MCF 10A (cell line): ENCODE measurements around the gene CFAP299. TPM values are rescaled to one million over a fixed set of nuclear protein-coding genes. Genes with fewer than 3 reads are reported as not detected.
"Not testable (repeated sequence)": the region's sequence is repeated elsewhere in the genome, so short reads cannot be mapped to it uniquely, and the experiment has no call there.

Experiments used
- BruUV-seq: library from RNA; stranded (reverse); fragments of 400-500 nt; replicated peaks from 2 replicates; lab custom pipeline; 2021; lab: Mats Ljungman, UMichigan
- CTCF ChIA-PET: fragments of 300-600 bp; sonication (Branson Sonifier 250); formaldehyde crosslinking; extraction: SDS; loops from one replicate; lab custom pipeline; 2021; ENCODE audit warnings: antibody characterized with exemption, inconsistent platforms; lab: Yijun Ruan, JAX
- POLR2A ChIA-PET: fragments of 300-600, 350-650 bp; sonication (Branson Sonifier 250); formaldehyde crosslinking; extraction: SDS; loops from one replicate; lab custom pipeline; 2020; ENCODE audit warnings: antibody characterized with exemption, inconsistent platforms; lab: Yijun Ruan, JAX
- DNase-seq: peaks from one replicate; pipeline ENCODE4 v3.0.0-alpha.2; 2018; ENCODE audit not compliant: unreplicated experiment
- H3K27ac Mint-ChIP-seq: one replicate; pipeline ENCODE4 v1.8.0; 2022; ENCODE audit warnings: mild to moderate bottlenecking, low read depth, mixed read lengths; ENCODE audit not compliant: unreplicated experiment
- H3K27me3 Mint-ChIP-seq: one replicate; pipeline ENCODE4 v1.8.0; 2022; ENCODE audit warnings: mixed read lengths; ENCODE audit not compliant: insufficient read depth, unreplicated experiment
- H3K36me3 Mint-ChIP-seq: one replicate; pipeline ENCODE4 v1.8.0; 2022; ENCODE audit warnings: mild to moderate bottlenecking, moderate library complexity, mixed read lengths; ENCODE audit not compliant: insufficient read depth, unreplicated experiment
- H3K4me1 Mint-ChIP-seq: one replicate; pipeline ENCODE4 v1.8.0; 2022; ENCODE audit warnings: mixed read lengths; ENCODE audit not compliant: insufficient read depth, unreplicated experiment
- H3K4me3 Mint-ChIP-seq: one replicate; pipeline ENCODE4 v1.8.0; 2022; ENCODE audit warnings: mild to moderate bottlenecking, moderate library complexity, mixed read lengths; ENCODE audit not compliant: unreplicated experiment
- H3K9me3 Mint-ChIP-seq: one replicate; pipeline ENCODE4 v1.8.0; 2022; ENCODE audit warnings: mixed read lengths; ENCODE audit not compliant: unreplicated experiment
- CTCF ChIP-seq: fragments of 200-600 bp; IDR thresholded peaks from one replicate; pipeline ENCODE4 v1.8.0; 2022; ENCODE audit warnings: antibody characterized with exemption, mild to moderate bottlenecking; ENCODE audit not compliant: unreplicated experiment
- intact Hi-C: fragments of 100-400 bp; cut with micrococcal nuclease; formaldehyde crosslinking; loops from 2 replicates; pipeline ENCODE4 v1.14.1; 2022
- total RNA-seq: library from RNA; stranded (reverse); gene quantifications from 2 replicates; pipeline ENCODE4 v1.2.3, GENCODE V29; 2022

Gene CFAP299
- total RNA-seq, 1 experiment from 2014 or later, result 0.33 TPM

GRCh38 chr4:80313627-80314026, 21.9 kb upstream of the CFAP299 start:
- no peak for DNase-seq
- Mint-ChIP-seq H3K27me3 (no peaks in the 10 kb centered on the region), H3K4me3 (no peak overlapping the region), H3K9me3 (no peaks in the 10 kb centered on the region), H3K4me1 (peaks cover 12% of the 10 kb centered on the region), H3K36me3 (no peaks in the 10 kb centered on the region), H3K27ac (no peak overlapping the region)
- intact Hi-C loops, result no loop called here
- no TSS peak for BruUV-seq
- ChIA-PET CTCF (interaction anchor here (0.5 to 1.2 kb wide), 2 partner anchors 9 to 1236 kb away, joined by 3 read pairs; no protein-coding TSS in a partner anchor), POLR2A (interaction anchor here (1.4 kb wide), 1 partner anchor 48 kb away, joined by 4 read pairs; the partner anchor contains the start of gene FGF5)
- no peak for TF ChIP-seq CTCF

- H3K4me3 Mint-ChIP-seq, H3K27ac Mint-ChIP-seq, CTCF ChIA-PET, H3K27me3 Mint-ChIP-seq, POLR2A ChIA-PET, BruUV-seq, intact Hi-C loops, H3K4me1 Mint-ChIP-seq, DNase-seq, H3K9me3 Mint-ChIP-seq, H3K36me3 Mint-ChIP-seq: not testable (repeated sequence)
These were observed 19.7 kb upstream of the CFAP299 start for GRCh38 chr4:80315848-80316247.

- no peaks in the 10 kb centered on the region for H3K9me3 Mint-ChIP-seq
- TF ChIP-seq CTCF, result no peak
- H3K36me3 Mint-ChIP-seq, result no peaks in the 10 kb centered on the region
- H3K27ac Mint-ChIP-seq, result no peak overlapping the region
- intact Hi-C loops, result loop anchor here (5.0 to 10.0 kb wide), 2 partner anchors 1277 to 1369 kb away; no protein-coding TSS in a partner anchor
- no TSS peak for BruUV-seq
- H3K4me3 Mint-ChIP-seq, result no peak overlapping the region
- peaks cover 7% of the 10 kb centered on the region for H3K4me1 Mint-ChIP-seq
- no peaks in the 10 kb centered on the region for H3K27me3 Mint-ChIP-seq
- ChIA-PET POLR2A (no interaction called here), CTCF (interaction anchor here (1.4 kb wide), 1 partner anchor 137 kb away, joined by 5 read pairs; no protein-coding TSS in a partner anchor)
- no peak for DNase-seq
These were observed 14.2 kb upstream of the CFAP299 start for GRCh38 chr4:80321341-80321740.

- no peak for TF ChIP-seq CTCF
- ChIA-PET CTCF (no interaction called here), POLR2A (interaction anchor here (1.0 to 1.8 kb wide), 2 partner anchors 95 to 101 kb away, joined by 3 to 6 read pairs; no protein-coding TSS in a partner anchor)
- intact Hi-C loops, result loop anchor here (1.0 to 10.0 kb wide), 4 partner anchors 55 to 1369 kb away; partner anchors contain the start of gene FGF5
- H3K4me1 Mint-ChIP-seq, result peaks cover 7% of the 10 kb centered on the region
- no TSS peak for BruUV-seq
- DNase-seq, result no peak
- no peak overlapping the region for H3K4me3 Mint-ChIP-seq
- no peak overlapping the region for H3K27ac Mint-ChIP-seq
- no peaks in the 10 kb centered on the region for H3K36me3 Mint-ChIP-seq
- H3K27me3 Mint-ChIP-seq, result no peaks in the 10 kb centered on the region
- no peaks in the 10 kb centered on the region for H3K9me3 Mint-ChIP-seq
These were observed 13.8 kb upstream of the CFAP299 start for GRCh38 chr4:80321776-80322175.
